Neural cell (in vitro differentiated cells): ENCODE data around the gene MEOX1. TPM values are rescaled to one million over a fixed set of nuclear protein-coding genes. Genes with fewer than 3 reads are reported as not detected.

Experiments
- H2AFZ ChIP-seq: fragments of 200-600, 300-800 bp; sonication (generic), shearing (Covaris generic); 2 replicates; pipeline ENCODE4 v1.6.0; 2014; ENCODE audit warnings: low read depth, mild to moderate bottlenecking, antibody characterized with exemption, low read length, moderate library complexity
- H3F3A ChIP-seq: fragments of 200-600 bp; shearing (Covaris generic); 2 replicates; pipeline ENCODE4 v1.6.1; 2016; ENCODE audit warnings: mild to moderate bottlenecking, moderate library complexity, mixed read lengths, antibody characterized with exemption, low read length; ENCODE audit not compliant: insufficient read depth, poor library complexity, severe bottlenecking
- H3K27ac ChIP-seq: fragments of 200-600, 300-800 bp; sonication (generic), shearing (Covaris generic); 2 replicates; pipeline ENCODE4 v1.5.1; 2014; ENCODE audit warnings: mild to moderate bottlenecking, low read length, moderate library complexity
- H3K27me3 ChIP-seq: fragments of 300-800, 200-600 bp; sonication (generic), shearing (Covaris generic); 2 replicates; pipeline ENCODE4 v1.6.0; 2014; ENCODE audit warnings: mild to moderate bottlenecking, low read depth, low read length, moderate library complexity; ENCODE audit not compliant: insufficient read depth
- H3K36me3 ChIP-seq: fragments of 300-800, 200-600 bp; sonication (generic), shearing (Covaris generic); 2 replicates; pipeline ENCODE4 v1.5.1; 2014; ENCODE audit warnings: mild to moderate bottlenecking, antibody characterized with exemption, low read length, moderate library complexity; ENCODE audit not compliant: insufficient read depth
- H3K4me2 ChIP-seq: fragments of 300-800, 200-600 bp; sonication (generic), shearing (Covaris generic); 2 replicates; pipeline ENCODE4 v1.6.0; 2014; ENCODE audit warnings: mild to moderate bottlenecking, low read length
- H3K4me3 ChIP-seq: fragments of 300-800, 200-600 bp; sonication (generic), shearing (Covaris generic); 2 replicates; pipeline ENCODE4 v1.5.1; 2014; ENCODE audit warnings: mild to moderate bottlenecking, low read length, moderate library complexity
- H3K79me2 ChIP-seq: fragments of 200-600 bp; shearing (Covaris generic); replicated peaks from 2 replicates; pipeline ENCODE4 v1.6.0; 2014; ENCODE audit warnings: mild to moderate bottlenecking, low read length, moderate library complexity; ENCODE audit not compliant: insufficient read depth
- H3K9ac ChIP-seq: fragments of 300-800, 200-600 bp; sonication (generic), shearing (Covaris generic); 2 replicates; pipeline ENCODE4 v1.6.1; 2016; ENCODE audit warnings: mild to moderate bottlenecking, low read length, mixed read lengths
- H3K9me2 ChIP-seq: fragments of 200-600 bp; shearing (Covaris generic); 2 replicates; pipeline ENCODE4 v1.6.1; 2016; ENCODE audit warnings: mild to moderate bottlenecking, low read length, mixed read lengths; ENCODE audit not compliant: insufficient read depth
- H3K9me3 ChIP-seq: fragments of 200-600, 300-800 bp; sonication (generic), shearing (Covaris generic); 2 replicates; pipeline ENCODE4 v1.6.1; 2016; ENCODE audit warnings: mild to moderate bottlenecking, mixed run types, low read length, moderate library complexity, mixed read lengths
- H4K20me1 ChIP-seq: fragments of 200-600 bp; shearing (Covaris generic); 2 replicates; pipeline ENCODE4 v1.6.1; 2016; ENCODE audit warnings: mild to moderate bottlenecking, mixed run types; ENCODE audit not compliant: insufficient read depth
- EP300 ChIP-seq: fragments of 450-650 bp; conservative IDR thresholded peaks from 2 replicates; pipeline ENCODE4 v1.6.1; 2014; ENCODE audit warnings: antibody characterized with exemption, mild to moderate bottlenecking, moderate library complexity; ENCODE audit not compliant: poor library complexity, severe bottlenecking
- EZH2 ChIP-seq: fragments of 200-600, 300-800 bp; shearing (Covaris generic), sonication (generic); IDR thresholded peaks from 2 replicates; pipeline ENCODE4 v1.6.1; 2014; ENCODE audit warnings: antibody characterized with exemption, low read length, borderline replicate concordance, mild to moderate bottlenecking; ENCODE audit not compliant: insufficient read depth, poor library complexity, severe bottlenecking
- MXI1 ChIP-seq: fragments of 450-650 bp; conservative IDR thresholded peaks from 2 replicates; pipeline ENCODE4 v1.6.1; 2014; ENCODE audit warnings: antibody characterized with exemption, mild to moderate bottlenecking; ENCODE audit not compliant: poor library complexity, severe bottlenecking
- POLR2AphosphoS5 ChIP-seq: IDR thresholded peaks from 2 replicates; pipeline ENCODE4 v1.6.1; 2012
- RAD21 ChIP-seq: fragments of 450-650 bp; conservative IDR thresholded peaks from 2 replicates; pipeline ENCODE4 v1.6.1; 2014; ENCODE audit warnings: antibody characterized with exemption, mild to moderate bottlenecking, moderate library complexity
- REST ChIP-seq: IDR thresholded peaks from 2 replicates; pipeline ENCODE4 v1.6.1; 2012; ENCODE audit warnings: borderline replicate concordance
- SMC3 ChIP-seq: fragments of 450-650 bp; conservative IDR thresholded peaks from 2 replicates; pipeline ENCODE4 v1.6.1; 2014; ENCODE audit warnings: antibody characterized with exemption, mild to moderate bottlenecking, moderate library complexity; ENCODE audit not compliant: poor library complexity
- TAF1 ChIP-seq: IDR thresholded peaks from 2 replicates; pipeline ENCODE4 v1.6.1; 2012; ENCODE audit warnings: low read depth
- polyA plus RNA-seq: library from polyadenylated mRNA; depleted of rRNA; stranded (reverse); fragments of >200 nt; gene quantifications from 2 replicates; pipeline ENCODE4 v1.2.3, GENCODE V29; 2014
- TF ChIP-seq, protein P1 (sequence below): fragments of 450-650 bp; IDR thresholded peaks from 2 replicates; pipeline ENCODE4 v1.5.1; 2014; ENCODE audit warnings: antibody characterized with exemption, mild to moderate bottlenecking, moderate library complexity; ENCODE audit not compliant: poor library complexity, severe bottlenecking

MEOX1 gene
- polyA plus RNA-seq, 1 donor from 2014 or later, result 0.50 TPM

GRCh38 chr17:43667947-43668348, 6.2 kb upstream of the MEOX1 start:
- Histone ChIP-seq H3K27me3 (no peaks in the 10 kb centered on the region), H3K27ac (no peak overlapping the region), H3K4me2 (no peak overlapping the region), H3F3A (no peaks in the 10 kb centered on the region), H3K79me2 (no peaks in the 10 kb centered on the region), H3K9me2 (no peaks in the 10 kb centered on the region), H2AFZ (no peak overlapping the region), H3K9ac (no peak overlapping the region), H3K9me3 (no peaks in the 10 kb centered on the region), H3K4me3 (no peak overlapping the region), H4K20me1 (no peaks in the 10 kb centered on the region), H3K36me3 (no peaks in the 10 kb centered on the region)
- TF ChIP-seq RAD21 (no peak), SMC3 (no peak), EP300 (no peak), MXI1 (no peak), REST (no peak), EZH2 (no peak), POLR2AphosphoS5 (no peak), TAF1 (no peak)
- TF ChIP-seq, protein P1, sequence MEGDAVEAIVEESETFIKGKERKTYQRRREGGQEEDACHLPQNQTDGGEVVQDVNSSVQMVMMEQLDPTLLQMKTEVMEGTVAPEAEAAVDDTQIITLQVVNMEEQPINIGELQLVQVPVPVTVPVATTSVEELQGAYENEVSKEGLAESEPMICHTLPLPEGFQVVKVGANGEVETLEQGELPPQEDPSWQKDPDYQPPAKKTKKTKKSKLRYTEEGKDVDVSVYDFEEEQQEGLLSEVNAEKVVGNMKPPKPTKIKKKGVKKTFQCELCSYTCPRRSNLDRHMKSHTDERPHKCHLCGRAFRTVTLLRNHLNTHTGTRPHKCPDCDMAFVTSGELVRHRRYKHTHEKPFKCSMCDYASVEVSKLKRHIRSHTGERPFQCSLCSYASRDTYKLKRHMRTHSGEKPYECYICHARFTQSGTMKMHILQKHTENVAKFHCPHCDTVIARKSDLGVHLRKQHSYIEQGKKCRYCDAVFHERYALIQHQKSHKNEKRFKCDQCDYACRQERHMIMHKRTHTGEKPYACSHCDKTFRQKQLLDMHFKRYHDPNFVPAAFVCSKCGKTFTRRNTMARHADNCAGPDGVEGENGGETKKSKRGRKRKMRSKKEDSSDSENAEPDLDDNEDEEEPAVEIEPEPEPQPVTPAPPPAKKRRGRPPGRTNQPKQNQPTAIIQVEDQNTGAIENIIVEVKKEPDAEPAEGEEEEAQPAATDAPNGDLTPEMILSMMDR, result no peak

DNA sequence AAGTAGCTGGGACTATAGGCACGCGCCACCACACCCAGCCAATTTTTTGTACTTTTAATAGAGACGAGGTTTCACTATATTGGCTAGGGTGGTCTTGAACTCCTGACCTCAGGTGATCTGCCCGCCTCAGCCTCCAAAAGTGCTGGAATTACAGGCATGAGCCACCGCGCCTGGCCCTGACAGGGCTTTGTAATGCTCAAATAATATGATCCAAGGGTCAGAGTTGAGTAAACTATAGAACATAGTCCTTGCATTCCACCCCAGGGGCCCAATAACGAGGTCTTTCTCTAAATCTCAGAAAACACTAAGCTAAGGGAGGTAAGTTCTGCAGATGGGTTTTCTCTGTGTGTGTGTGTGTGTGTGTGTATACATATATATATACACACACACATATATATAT, 5.8 kb upstream of the MEOX1 start:
- TF ChIP-seq, protein P1, result no peak
- no peak for TF ChIP-seq TAF1
- TF ChIP-seq EZH2, result no peak
- no peak for TF ChIP-seq MXI1
- TF ChIP-seq EP300, result no peak
- no peak for TF ChIP-seq POLR2AphosphoS5
- TF ChIP-seq REST, result no peak
- TF ChIP-seq RAD21, result no peak
- no peak for TF ChIP-seq SMC3

More for the DNA sequence above, 5.8 kb upstream of the MEOX1 start:
- Histone ChIP-seq H3K9me3 (no peaks in the 10 kb centered on the region), H3K9me2 (no peaks in the 10 kb centered on the region), H4K20me1 (no peaks in the 10 kb centered on the region), H3K27ac (no peak overlapping the region), H3F3A (no peaks in the 10 kb centered on the region), H3K4me3 (no peak overlapping the region), H2AFZ (no peak overlapping the region), H3K79me2 (no peaks in the 10 kb centered on the region), H3K4me2 (no peak overlapping the region), H3K9ac (no peak overlapping the region), H3K27me3 (no peaks in the 10 kb centered on the region), H3K36me3 (no peaks in the 10 kb centered on the region)
